C4-2B (cell line): Measurements from ENCODE around the gene CERS4.

Source experiments
- ZFX ChIP-seq: fragments of 450-650 bp; IDR thresholded peaks from 2 replicates; pipeline ENCODE4 v1.6.1; 2017
- TF ChIP-seq, protein P1 (sequence below): fragments of 450-650 bp; conservative IDR thresholded peaks from 2 replicates; pipeline ENCODE4 v1.5.1; 2017; ENCODE audit warnings: mild to moderate bottlenecking

DNA sequence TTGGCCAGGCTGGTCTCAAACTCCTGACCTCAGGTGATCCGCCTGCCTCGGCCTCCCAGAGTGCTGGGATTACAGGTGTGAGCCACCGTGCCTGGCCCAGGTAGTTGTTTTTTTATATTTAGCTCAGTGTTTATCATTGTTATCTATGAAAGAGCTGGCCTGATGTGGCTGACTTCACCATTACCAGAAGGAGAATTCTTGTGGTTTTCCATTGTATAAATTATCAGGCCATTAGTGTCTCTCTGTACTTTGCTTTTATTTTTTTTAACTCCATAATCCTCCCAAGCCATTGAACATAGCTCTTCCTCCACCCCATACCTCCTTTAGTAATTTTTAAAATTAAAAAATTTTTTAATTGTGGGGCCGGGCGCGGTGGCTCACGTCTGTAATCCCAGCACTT, 24.2 kb downstream of the CERS4 start:
- TF ChIP-seq, protein P1, sequence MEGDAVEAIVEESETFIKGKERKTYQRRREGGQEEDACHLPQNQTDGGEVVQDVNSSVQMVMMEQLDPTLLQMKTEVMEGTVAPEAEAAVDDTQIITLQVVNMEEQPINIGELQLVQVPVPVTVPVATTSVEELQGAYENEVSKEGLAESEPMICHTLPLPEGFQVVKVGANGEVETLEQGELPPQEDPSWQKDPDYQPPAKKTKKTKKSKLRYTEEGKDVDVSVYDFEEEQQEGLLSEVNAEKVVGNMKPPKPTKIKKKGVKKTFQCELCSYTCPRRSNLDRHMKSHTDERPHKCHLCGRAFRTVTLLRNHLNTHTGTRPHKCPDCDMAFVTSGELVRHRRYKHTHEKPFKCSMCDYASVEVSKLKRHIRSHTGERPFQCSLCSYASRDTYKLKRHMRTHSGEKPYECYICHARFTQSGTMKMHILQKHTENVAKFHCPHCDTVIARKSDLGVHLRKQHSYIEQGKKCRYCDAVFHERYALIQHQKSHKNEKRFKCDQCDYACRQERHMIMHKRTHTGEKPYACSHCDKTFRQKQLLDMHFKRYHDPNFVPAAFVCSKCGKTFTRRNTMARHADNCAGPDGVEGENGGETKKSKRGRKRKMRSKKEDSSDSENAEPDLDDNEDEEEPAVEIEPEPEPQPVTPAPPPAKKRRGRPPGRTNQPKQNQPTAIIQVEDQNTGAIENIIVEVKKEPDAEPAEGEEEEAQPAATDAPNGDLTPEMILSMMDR: no peak
- no peak for TF ChIP-seq ZFX
